A673 (cell line): ENCODE results near the gene NSUN6. TPM values are rescaled to one million over a fixed set of nuclear protein-coding genes. Genes with fewer than 3 reads are reported as not detected.
"Not testable (repeated sequence)": the region's sequence is repeated elsewhere in the genome, so short reads cannot be mapped to it uniquely, and the experiment has no call there.

Source experiments
- BruUV-seq: library from RNA; stranded (reverse); fragments of 400-500 nt; replicated peaks from 2 replicates; lab custom pipeline; 2021; lab: Mats Ljungman, UMichigan
- CTCF ChIA-PET: fragments of 300-600 bp; sonication (Branson Sonifier 250); formaldehyde crosslinking; loops from one replicate; lab custom pipeline; 2022; ENCODE audit warnings: antibody characterized with exemption; lab: Charles Lee
- POLR2A ChIA-PET: fragments of 300-600 bp; sonication (Branson Sonifier 250); formaldehyde crosslinking; loops from one replicate; lab custom pipeline; 2022; ENCODE audit warnings: antibody characterized with exemption; ENCODE audit not compliant: low non-redundant PET; lab: Charles Lee
- DNase-seq: peaks from one replicate; pipeline ENCODE4 v3.0.0-alpha.2; 2015; ENCODE audit warnings: low spot score
- H3K27ac ChIP-seq: fragments of 200-600 bp; sonication (generic); 2 replicates; pipeline ENCODE4 v1.5.1; 2016; ENCODE audit warnings: mixed run types, low read depth, mild to moderate bottlenecking, mixed read lengths, antibody characterized with exemption, low read length; ENCODE audit not compliant: poor library complexity, severe bottlenecking
- H3K27me3 ChIP-seq: fragments of 200-600 bp; sonication (generic); replicated peaks from 2 replicates; pipeline ENCODE4 v1.6.1; 2017; ENCODE audit warnings: mixed run types, low read depth, mild to moderate bottlenecking, mixed read lengths, antibody characterized with exemption, low read length; ENCODE audit not compliant: insufficient read depth, poor library complexity
- H3K36me3 ChIP-seq: fragments of 200-600 bp; sonication (generic); 2 replicates; pipeline ENCODE4 v1.6.1; 2016; ENCODE audit warnings: mixed run types, mild to moderate bottlenecking, mixed read lengths, antibody characterized with exemption, low read length; ENCODE audit not compliant: insufficient read depth, poor library complexity, severe bottlenecking
- H3K4me1 ChIP-seq: fragments of 200-600 bp; sonication (generic); 2 replicates; pipeline ENCODE4 v1.6.1; 2017; ENCODE audit warnings: mixed run types, mild to moderate bottlenecking, mixed read lengths, antibody characterized with exemption, low read length; ENCODE audit not compliant: insufficient read depth, poor library complexity, severe bottlenecking
- H3K4me3 ChIP-seq: fragments of 200-600 bp; sonication (generic); 2 replicates; pipeline ENCODE4 v1.5.1; 2016; ENCODE audit warnings: low read depth, mixed run types, mild to moderate bottlenecking, mixed read lengths, low read length; ENCODE audit not compliant: poor library complexity, severe bottlenecking
- H3K9me3 ChIP-seq: fragments of 200-600 bp; sonication (generic); 2 replicates; pipeline ENCODE4 v1.6.1; 2016; ENCODE audit warnings: mixed run types, low read depth, mild to moderate bottlenecking, mixed read lengths, antibody characterized with exemption, low read length; ENCODE audit not compliant: poor library complexity, severe bottlenecking
- CTCF ChIP-seq: fragments of 300-800, 200-600 bp; sonication (generic); conservative IDR thresholded peaks from 2 replicates; pipeline ENCODE4 v1.5.1; 2017; ENCODE audit warnings: low read depth, mild to moderate bottlenecking, antibody characterized with exemption, low read length, moderate library complexity, mixed read lengths
- EZH2 ChIP-seq: fragments of 200-600 bp; sonication (generic); IDR thresholded peaks from 2 replicates; pipeline ENCODE4 v1.6.1; 2017; ENCODE audit warnings: borderline replicate concordance, low read depth, mild to moderate bottlenecking, mixed read lengths, antibody characterized with exemption, low read length; ENCODE audit not compliant: poor library complexity, severe bottlenecking
- intact Hi-C: fragments of 100-400 bp; cut with micrococcal nuclease; formaldehyde crosslinking; loops from one replicate; pipeline ENCODE4 v1.10.0; 2022; ENCODE audit not compliant: unreplicated experiment
- total RNA-seq: library from RNA; stranded (reverse); gene quantifications from 2 replicates; pipeline ENCODE4 v1.2.3, GENCODE V29; 2021

Gene NSUN6
- total RNA-seq, 1 experiment from 2014 or later: 16.4 TPM

DNA sequence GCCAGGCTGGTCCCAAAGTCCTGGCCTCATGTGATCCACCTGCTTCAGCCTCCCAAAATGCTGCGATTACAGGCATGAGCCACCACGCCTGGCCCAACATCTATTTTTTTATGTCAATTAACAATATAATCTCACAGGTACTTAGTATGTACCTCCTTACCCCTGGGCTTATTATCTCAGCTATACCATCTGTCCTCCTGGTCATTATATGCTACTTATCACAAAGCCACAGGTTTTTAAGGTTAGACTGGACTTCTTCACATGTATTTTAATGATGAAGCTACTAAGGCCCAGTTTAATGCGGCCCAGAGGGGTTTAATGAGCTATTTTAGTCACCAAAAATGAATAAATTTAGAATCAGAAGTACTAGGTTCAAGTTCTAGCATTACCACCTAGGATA lies 3.4 kb downstream of the NSUN6 start:
- Histone ChIP-seq H3K27me3 (no peaks in the 10 kb centered on the region), H3K36me3 (no peaks in the 10 kb centered on the region), H3K4me1 (peaks cover 8% of the 10 kb centered on the region), H3K9me3 (no peaks in the 10 kb centered on the region), H3K4me3 (no peak overlapping the region), H3K27ac (no peak overlapping the region)
- intact Hi-C loops: no loop called here
- no peak for TF ChIP-seq EZH2
- no peak for TF ChIP-seq CTCF
- BruUV-seq: no TSS peak
- ChIA-PET POLR2A (no interaction called here), CTCF (no interaction called here)
- no peak for DNase-seq

DNA sequence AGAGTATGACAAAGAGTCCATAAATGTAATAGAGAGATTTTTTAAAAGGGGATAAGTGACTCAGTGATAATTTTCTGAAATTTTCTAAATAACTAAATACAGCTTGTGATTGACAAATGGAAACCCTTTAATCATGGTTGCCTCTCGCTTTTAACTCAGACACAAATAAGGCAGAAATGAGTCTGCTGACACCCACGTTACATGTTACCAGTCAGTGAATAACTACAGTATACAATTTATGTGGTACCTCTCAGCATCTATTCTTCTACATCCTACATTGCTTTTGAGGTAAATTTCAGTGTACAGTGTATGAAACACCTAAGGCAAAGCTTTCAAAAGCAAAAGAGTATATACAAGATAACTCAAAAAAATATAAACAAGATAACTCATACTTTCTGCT lies 4.2 kb downstream of the NSUN6 start:
- peaks cover 8% of the 10 kb centered on the region for H3K4me1 ChIP-seq
- TF ChIP-seq EZH2 (no peak), CTCF (no peak)
- H3K27me3 ChIP-seq: no peaks in the 10 kb centered on the region
- H3K9me3 ChIP-seq: no peaks in the 10 kb centered on the region
- no peak overlapping the region for H3K27ac ChIP-seq
- intact Hi-C loops: no loop called here
- H3K4me3 ChIP-seq: no peak overlapping the region
- POLR2A ChIA-PET: no interaction called here
- CTCF ChIA-PET: no interaction called here
- no TSS peak for BruUV-seq
- H3K36me3 ChIP-seq: peaks cover 1% of the 10 kb centered on the region
- DNase-seq: no peak

- H3K4me1 ChIP-seq, intact Hi-C loops, H3K36me3 ChIP-seq, H3K4me3 ChIP-seq, BruUV-seq, H3K9me3 ChIP-seq, H3K27ac ChIP-seq, H3K27me3 ChIP-seq, DNase-seq, CTCF ChIA-PET, POLR2A ChIA-PET: not testable (repeated sequence)
Observed at GRCh38 chr10:18639719-18640118, 11.7 kb downstream of the NSUN6 start.

- DNase-seq, POLR2A ChIA-PET, H3K4me3 ChIP-seq, H3K9me3 ChIP-seq, H3K36me3 ChIP-seq, H3K4me1 ChIP-seq, H3K27me3 ChIP-seq, CTCF ChIA-PET, BruUV-seq, H3K27ac ChIP-seq, intact Hi-C loops: not testable (repeated sequence)
Observed at GRCh38 chr10:18637400-18637799, 14.0 kb downstream of the NSUN6 start.
